GM15510 (cell line): ENCODE results near the gene OGDH.

Experiments used
- POLR2A ChIP-seq: IDR thresholded peaks from 3 replicates; pipeline ENCODE4 v1.6.1; 2011; ENCODE audit warnings: borderline replicate concordance; ENCODE audit not compliant: insufficient read length; ENCODE audit errors: extremely low read depth

Gene OGDH

GRCh38 chr7:44624318-44624717 lies 17.9 kb downstream of the OGDH start:
- TF ChIP-seq POLR2A: no peak

- no peak for TF ChIP-seq POLR2A
Measured at GRCh38 chr7:44625526-44626471, 19.4 kb downstream of the OGDH start.

GRCh38 chr7:44626620-44627019 lies 20.2 kb downstream of the OGDH start:
- no peak for TF ChIP-seq POLR2A

GRCh38 chr7:44629829-44630522 lies 23.5 kb downstream of the OGDH start:
- TF ChIP-seq POLR2A: no peak

- no peak for TF ChIP-seq POLR2A
Measured at GRCh38 chr7:44630792-44631457, 24.5 kb downstream of the OGDH start.

- no peak for TF ChIP-seq POLR2A
Measured at GRCh38 chr7:44631458-44632115, 25.2 kb downstream of the OGDH start.

GRCh38 chr7:44632196-44632595 lies 25.8 kb downstream of the OGDH start:
- TF ChIP-seq POLR2A: no peak

GRCh38 chr7:44633254-44634186 lies 27.1 kb downstream of the OGDH start:
- no peak for TF ChIP-seq POLR2A

- TF ChIP-seq POLR2A: no peak
Measured at GRCh38 chr7:44634187-44634838, 27.9 kb downstream of the OGDH start.

- TF ChIP-seq POLR2A: no peak
Measured at GRCh38 chr7:44634839-44635591, 28.6 kb downstream of the OGDH start.

- TF ChIP-seq POLR2A: no peak
Measured at GRCh38 chr7:44636041-44636584, 29.7 kb downstream of the OGDH start.

- no peak for TF ChIP-seq POLR2A
Measured at GRCh38 chr7:44636926-44637325, 30.5 kb downstream of the OGDH start.
